ENCODE measurements around the gene KANSL3.
"Not testable (repeated sequence)": the region's sequence is repeated elsewhere in the genome, so short reads cannot be mapped to it uniquely, and the experiment has no call there.

KANSL3 gene

DNA sequence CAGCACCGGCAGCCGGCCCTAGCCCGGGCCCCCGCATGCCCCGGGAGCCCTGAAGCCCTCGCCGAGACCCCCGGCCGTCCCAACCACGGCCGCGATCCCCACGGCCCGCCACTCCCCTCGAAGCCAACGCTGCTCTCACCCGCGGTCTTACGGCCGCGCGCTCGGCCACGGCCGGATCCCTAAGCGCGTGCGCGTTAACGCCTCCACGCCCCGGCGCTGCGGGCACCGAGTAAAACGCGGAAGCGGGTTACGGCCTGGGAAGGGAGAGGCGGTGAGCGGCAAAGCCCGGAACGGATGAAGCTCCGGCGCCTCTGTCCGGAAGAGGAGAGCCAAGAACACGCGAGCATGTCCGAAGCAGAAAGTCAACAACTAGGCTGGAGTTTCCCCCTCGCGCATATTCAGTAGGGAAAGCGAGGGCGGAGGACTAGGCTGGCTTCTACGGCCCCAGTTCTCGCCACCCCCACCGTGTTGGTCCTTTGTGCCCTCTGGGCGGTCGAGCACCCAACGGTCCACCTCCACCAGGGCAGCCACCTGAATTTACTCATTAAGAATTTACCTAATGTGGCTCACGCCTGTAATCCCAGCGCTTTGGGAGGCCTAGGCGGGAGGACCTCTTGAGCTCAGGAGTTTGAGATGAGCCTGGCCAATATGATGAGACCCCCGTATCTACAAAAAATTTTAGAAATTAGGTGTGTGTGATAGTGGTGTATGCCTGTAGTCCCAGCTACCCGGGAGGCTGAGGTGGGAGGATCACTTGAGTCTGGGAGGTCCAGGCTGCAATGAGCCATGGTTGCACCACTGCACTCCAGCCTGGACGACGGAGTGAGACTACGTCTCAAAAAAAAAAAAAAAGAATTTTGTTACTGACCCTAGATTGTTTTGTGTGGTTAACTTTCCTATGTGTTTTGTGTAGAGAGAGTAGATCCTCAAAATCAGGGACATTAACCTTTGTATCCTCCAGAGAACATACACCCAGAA lies at the start of gene KANSL3:
Gene KANSL3, minus strand, starts transcription at position 169 of the 978 bp plus-strand sequence. CDS start 1,177 bp downstream, outside the sequence.
- DNase-seq = peak; percentile 86

DNA sequence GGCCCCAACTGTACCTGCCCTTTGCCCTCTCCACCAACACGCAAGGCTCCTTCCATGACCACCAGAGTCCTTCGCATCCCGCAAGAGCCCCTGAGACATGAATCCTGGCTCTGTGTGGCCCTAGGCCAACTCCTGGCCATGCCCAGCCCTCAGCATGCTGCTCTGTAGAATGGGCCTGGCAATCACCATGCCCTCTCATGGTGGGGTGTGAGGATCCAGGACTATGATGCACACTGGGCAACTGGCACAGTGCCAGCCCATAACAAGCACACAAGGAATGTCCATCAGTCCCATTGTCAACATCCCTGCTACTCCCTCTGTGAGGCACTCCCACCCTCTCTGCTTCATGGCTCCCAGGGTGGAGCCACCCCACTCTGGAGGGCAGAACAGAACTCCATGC lies 49.2 kb upstream of the KANSL3 start:
- no peak for DNase-seq

DNA sequence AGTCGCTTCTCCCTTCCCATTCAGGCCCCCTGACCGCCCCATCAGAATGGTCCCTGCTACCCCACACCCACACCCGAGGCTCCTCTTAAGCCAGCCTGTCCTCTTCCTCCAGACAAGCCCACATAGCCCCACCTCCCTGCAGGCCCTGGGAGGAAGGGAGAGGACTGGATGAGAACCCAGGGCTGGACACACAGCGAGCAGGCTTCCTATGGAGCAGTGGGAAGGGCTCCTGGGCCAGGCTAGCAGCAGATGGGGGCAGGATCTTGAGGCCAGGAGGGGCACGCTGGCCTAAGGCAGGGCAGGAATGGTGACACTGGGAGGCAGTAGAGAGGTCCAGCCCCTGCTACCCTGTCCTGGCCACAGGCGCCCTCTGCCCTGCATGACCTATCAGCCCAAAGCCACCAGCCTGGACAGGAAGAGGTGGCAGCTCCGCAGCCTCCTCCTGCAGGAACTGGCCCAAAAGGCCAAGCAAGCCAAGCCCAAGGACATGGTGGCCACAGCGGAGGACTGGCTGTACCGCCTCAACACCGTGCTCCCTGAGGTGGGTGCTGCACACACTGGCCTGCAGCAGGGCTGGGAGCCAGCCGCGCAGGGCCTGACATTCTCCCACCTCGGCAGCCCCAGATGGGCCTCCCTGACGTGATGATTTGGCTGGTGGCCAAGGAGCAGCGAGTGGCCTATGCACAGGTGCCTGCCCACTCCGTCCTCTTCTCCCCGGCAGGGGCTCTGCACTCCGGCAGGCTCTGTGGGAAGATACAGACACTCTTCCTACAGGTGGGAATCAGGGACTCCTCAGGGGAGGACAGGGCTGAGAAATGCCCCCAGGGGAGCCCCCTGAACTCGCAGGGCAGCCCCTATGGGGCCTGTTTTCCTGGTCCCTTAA lies 47.7 kb upstream of the KANSL3 start:
- no peak for DNase-seq

DNA sequence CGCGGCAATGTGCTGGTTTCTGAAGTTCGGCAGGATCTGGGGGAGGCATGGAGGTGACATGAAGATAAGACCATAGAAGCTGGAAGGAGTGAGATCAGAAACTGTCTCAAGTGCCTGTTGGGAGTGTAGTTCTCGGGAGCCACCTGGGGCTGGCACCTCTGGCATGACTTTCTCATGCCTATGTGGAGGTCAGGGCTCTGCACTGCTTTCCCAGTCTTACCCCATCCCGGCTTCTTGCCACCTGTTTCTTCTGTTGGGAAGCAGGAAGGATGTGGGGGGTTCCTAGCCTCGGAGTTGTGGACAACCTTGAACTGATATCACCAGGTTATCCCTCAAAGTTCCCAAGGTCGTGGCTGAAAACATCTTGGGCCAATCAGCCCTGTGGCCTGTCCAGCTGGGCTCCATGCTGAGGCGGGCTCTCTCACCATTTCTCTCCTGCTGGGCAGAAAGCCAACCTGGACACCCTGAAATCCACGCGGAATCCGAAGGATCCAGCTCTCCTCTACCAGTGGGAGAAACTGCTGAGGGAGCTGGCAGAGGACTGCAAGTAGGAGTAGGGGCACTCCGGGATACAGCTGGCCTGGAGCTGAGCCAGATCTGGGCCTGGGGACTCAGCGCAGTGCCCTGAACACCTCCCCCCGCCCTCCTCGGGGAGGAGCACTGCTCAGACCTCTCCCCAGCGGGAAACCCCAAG lies 46.9 kb upstream of the KANSL3 start:
- no peak for DNase-seq

DNA sequence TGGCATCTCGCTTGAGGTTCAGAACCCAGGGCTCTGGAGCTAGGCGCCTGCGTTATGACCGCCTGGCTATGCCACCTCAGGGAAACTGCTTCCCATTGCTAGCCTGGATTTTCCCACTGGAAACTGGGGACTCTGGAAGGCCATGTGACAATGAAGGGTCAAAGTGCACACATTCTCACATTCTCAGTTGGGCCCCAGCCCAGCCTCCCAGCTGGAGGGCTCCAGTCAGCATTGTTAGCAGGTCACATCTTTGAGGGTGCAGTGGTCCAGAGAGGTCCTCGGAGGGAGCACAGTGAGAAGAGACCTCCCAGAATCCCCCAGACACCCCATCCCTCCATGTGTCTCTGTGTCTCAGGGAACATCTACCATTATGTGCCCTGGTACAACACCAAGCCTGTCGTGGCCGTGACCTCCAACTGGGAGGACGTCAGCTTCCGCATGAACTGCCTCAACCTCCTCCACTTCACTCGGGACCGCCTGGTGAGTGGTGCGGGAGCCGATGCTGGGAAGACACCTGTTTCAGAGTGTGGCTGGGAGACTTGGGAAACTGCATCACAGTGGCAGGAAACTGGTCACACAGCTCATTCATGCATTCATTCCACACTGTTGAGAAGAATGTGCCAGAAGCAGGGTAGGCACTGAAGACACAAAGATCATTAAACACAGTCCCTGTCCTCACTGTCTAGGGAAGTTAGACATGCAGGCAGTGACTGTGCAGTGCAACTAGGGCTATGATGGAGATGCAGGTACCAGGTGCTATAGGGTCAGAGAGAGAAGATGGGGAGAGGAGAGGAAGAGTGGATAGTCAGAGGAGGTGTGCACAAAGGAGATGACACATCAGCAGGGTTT lies 46.1 kb upstream of the KANSL3 start:
- no peak for DNase-seq

DNA sequence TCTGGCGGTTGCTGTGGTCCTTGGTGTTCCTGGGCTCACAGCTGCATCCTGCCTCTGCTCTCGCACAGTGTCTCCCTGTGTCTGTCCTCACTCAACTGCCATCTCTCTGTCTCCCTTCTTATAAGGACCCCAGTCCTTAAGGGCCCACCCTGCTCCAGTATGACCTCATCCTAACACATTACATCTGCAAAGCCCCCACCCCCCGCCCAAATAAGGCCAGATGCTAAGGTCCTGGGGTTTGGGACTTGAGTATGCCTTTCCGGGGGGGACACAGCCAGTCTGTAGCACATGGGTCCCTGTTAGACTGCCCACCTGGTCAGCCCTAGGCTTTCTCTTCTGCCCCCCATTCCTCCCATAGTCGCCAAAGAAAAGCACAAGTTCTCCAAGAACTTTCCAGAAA lies 45.2 kb upstream of the KANSL3 start:
- no peak for DNase-seq

DNA sequence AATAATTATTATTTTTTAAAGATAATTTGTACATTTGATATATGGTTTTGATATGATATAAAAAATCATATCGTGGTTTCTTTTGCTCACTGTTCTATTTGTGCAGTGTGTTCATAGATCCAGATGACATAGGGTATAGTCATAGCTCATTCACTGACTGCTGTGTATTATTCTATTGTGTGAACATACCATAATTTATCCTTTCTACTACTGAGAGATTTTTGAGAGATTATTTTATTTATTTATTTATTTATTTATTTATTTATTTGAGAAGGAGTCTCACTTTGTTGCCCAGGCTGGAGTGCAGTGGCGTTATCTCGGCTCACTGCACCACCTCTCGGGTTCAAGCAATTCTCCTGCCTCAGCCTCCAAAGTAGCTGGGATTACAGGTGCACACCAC lies 43.4 kb upstream of the KANSL3 start:
- no peak for DNase-seq

DNA sequence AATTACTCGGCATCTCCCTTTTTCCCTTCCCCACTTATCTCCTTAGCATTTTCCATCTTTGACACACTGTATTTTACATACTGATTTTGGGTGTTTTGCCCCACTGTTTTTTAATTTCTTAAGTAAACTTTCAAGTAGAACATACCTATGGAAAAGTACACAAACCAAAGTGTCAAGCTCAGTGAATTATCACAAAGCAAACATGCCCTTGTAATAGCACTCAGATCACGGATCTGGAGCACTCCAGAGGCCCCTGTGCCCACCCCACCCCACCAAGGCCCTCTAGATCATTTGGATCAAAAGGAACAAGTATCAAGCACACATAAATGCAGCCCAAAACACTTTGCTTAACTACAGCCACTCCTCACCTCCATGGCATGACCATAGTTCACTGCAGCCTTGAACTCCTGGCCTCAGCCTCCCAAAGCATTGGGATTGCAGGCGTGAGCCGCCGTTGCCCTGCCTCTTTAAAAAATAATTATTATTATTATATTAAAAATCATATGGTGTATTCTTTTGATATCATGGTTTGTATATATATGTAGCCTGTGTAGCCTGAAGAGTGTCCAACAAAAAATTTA lies 42.5 kb upstream of the KANSL3 start:
- DNase-seq = no peak

DNA sequence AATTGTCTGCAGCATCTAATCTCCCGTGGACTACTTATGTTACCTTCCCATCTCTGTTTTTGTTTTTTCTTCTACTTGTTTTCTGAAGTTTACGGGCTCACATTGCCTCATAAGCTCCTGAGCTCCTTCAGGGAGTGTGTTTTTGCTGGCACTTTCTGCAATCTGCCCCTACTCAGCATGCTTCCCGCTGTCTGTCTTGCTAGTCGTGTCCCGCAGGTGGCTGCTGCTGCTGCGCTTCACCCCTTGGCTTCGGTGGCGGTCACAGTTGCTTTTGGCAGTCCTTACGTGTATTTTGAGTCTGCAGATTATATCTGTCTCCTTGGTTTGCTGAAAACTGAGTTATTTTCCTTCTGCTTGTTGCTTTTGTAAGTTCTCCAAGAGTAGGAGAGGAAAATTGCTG lies 41.7 kb upstream of the KANSL3 start:
- no peak for DNase-seq

DNA sequence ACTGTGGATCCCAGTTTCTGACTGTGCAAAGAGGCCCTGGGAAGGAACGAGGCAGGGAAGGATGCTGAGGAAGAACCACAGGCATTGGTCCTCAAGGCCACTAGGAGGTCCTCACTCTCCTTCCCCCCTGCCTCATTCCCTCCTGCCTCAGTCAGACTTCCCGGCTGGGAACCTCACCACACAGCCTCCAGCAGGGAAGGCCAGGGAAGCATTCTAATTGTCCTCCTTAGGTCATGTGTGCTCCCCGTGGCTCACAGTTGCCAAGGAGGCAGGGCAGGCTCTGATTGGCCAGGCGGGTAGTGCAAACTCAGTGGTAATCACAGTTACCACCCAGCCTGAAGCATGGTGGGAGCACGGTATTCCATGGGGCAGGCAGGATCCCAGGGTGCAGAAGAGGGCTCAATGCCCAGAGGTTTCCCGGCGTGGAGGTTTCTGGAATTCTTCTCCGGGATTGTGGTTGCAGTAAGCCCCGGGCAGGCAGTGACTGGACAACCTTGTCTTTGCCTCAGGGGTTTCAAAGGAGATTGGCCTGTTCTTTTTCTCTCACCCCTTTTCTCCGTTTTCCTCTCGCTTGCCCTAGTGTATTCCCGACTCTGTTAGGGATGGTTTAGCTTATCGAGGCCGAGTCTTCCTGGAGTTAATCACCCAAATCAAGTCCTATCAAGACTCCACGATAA lies 31.6 kb upstream of the KANSL3 start:
- no peak for DNase-seq

DNA sequence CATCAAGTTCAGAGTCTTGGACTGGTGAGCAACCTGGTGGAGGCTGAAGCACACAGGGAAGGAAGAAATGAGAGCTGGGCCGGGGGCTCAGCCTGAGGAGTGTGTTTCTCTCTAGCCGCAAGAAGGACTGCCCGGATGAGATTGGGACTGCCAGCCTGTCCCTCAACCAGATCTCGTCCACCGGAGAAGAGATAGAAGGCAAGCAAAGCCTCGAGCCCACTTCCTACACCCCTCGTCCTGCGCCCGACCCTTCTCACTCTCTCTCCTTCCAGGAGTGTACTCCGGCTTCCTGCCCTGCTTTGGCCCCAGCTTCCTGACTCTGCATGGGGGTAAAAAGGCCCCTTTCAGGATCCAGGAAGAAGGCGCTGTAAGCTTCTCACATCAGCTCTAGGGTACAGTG lies 30.7 kb upstream of the KANSL3 start:
- no peak for DNase-seq

DNA sequence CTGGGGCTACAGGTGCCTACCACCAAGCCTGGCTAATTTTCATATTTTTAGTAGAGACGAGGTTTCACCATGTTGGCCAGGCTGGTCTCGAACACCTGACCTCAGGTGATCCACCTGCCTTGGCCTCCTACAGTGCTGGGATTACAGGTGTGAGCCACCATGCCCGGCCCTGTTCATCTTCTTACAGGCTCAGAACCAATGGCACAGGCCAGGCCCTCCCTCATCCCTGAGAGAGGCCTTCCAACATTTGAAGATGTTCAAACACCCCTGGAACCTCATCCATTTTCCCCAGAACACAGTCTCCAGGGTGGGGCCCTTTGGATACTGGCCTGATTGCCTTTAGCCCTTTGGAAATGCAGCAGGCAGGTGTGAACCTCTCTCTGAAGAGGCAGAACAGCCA lies 27.6 kb upstream of the KANSL3 start:
- DNase-seq = not testable (repeated sequence)

DNA sequence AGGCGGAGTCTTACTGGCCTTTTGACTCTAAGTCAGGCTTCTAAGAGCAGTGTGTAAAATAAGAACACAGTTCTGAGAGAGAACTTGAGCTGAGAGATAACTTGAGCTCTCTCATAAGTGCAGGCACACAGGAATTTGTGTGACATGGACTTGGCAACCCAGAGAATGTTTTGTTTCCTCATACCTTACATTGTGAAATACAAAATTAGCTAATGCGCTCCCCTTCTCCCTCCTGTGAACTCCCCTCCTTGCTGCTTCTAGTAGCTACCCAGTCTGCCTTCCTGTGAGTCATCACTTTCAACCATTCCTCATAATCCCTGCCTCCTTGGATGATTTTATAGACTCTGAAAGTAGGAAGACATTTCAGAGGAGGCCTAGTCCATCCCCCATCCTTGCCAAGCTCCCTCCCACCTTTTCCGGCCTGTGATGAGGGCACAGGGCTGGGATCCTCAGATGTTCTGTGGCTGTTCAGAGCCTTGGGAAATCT lies 27.0 kb upstream of the KANSL3 start:
- DNase-seq = peak; percentile 33

DNA sequence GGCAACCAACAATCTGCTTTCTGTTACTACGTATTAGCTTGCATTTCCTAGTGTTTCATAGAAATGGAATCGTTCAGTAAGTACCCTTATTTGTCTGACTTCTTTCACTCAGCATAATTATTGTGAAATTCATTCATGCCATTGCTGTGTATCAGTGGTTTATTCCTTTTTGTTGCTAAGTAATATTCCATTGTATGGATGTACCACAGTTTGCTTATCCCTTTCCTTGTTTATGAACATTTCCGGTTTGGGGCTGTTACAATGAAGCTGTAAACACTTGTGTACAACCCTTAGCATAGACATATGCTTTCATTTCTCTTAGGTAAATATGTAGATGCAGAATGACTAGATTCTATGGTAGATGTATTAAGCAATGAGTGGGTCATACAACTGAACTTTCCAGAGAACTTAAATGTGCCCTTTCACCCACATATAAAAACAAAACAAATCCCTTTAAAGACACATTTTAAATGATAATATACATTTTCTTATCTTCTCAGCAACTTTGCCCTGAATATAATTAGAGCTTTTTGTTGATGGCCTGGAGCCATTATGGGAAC lies 26.3 kb upstream of the KANSL3 start:
- DNase-seq = no peak

DNA sequence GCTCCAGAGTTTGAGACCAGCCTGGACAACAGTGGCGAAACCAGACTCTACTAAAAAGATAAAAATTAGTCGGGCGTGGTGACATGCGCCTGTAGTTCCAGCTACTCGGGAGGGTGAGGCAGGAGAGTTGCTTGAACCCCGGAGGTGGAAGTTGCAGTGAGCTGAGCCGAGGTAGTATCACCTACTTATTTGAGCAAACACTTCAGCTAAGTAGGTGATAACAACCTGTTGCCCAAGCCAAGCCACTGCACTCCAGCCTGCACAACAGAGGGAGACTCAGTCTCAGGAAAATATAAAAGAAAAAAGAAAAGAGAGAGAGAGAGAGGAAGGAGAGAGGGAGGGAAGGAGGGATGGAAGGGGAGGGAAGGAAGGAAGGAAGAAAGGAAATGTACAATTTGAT lies 25.7 kb upstream of the KANSL3 start:
- DNase-seq = no peak

DNA sequence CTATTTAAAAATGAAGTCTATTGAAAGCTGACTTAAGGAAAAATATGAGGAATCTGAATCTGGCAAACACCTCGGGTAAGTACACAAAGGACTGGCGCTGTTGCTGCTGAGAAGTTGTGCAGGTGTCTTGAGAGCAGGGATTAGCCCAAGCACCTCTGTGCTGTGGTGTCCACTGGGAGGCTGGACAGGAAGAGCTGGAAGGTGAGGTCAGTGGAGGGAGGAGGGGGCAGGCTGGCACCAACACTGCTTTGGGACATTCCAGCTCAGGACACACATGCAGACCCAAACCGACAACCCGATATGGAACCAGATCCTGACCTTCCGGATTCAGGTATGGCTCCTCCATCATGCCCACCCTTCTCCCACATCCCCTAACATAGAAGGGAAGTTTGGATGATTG lies 25.1 kb upstream of the KANSL3 start:
- no peak for DNase-seq

DNA sequence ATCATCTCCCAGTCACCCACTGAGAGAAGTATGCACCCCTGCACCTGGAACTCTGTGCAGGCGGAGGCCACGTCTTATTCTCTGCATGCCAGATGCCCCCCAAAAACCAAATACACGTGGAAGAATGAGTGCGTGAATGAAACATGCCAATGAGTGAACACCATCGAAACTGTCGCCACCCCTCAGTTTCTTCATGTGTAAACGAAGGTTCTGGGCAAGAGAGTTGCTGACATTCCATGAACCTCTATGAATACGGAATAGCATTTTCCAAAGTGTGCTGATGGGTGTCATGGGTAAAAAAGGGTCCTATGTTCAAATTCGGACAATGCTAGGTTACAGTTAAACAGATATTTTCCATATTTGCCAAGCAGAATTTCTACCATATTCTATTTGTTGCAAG lies 24.2 kb upstream of the KANSL3 start:
- DNase-seq = no peak

DNA sequence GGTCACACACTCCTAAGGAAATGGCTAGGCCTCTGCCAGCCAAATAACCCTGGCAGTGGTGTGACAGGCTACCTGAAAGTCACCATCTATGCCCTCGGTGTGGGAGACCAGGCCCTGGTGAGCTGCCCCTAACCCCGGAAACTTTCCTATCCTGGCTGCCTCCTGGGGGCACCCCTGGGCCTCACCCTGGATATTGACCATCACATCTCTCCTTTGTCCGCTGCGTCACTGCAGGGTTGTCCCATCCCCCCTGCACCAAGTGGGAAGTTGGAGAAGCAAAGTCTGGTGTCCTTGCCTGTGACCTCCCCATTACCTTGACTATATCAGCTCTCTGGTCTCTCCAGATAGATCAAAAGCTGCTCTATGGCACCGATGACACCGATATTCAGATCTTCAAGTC lies 23.2 kb upstream of the KANSL3 start:
- no peak for DNase-seq

DNA sequence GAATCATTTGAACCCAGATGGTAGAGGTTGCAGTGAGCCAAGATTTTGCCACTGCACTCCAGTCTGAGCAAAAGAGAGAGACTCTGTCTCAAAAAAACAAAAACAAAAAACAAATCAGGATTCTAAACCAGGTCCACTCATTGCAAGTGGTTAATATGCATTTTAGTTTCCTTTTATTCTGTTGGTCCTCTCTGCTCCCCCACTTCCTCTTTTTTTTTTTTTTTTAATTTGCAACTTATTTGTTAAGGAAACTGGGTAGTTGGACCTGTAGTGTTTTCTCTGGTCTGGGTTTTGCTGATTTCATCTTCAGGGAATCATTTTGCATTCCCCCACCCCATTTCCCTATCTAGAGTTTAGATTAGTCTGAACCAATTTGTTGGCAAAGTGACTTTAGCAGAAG lies 18.4 kb upstream of the KANSL3 start:
- no peak for DNase-seq

DNA sequence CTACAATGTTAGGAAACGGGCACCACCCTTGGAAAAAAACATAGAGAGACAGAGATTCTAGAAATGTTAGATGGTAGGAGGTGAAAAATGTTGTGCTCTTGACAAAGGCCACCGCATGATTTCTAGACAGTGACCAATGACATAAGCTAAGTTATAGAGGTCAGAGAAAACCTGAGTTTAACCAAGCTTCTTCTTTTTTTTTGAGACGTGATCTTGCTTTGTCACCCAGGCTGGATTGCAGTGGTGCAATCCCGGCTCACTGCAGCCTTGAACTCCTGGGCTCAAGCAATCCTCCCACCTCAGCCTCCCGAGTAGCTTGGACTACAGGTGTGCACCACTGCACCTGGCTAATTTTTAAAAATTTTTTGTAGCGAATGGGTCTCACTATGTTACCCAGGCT lies 17.4 kb upstream of the KANSL3 start:
- DNase-seq = no peak

DNA sequence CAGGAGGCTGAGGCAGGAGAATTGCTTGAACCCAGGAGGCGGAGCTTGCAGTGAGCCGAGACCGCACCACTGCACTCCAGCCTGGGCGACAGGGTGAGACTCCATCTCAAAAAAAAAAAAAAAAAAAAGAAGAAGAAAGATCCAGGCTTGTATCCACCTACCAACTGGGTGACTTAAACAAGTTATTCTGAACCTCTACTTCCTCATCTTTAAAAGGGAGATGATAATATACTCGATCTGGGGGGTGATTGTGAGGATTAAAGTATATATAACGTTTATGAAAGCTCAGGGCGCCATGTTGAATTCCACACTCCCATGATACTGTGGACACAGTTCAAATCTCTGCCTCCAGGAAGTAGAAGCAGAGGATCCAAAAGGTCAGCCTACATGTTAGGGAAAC lies 16.7 kb upstream of the KANSL3 start:
- DNase-seq = not testable (repeated sequence)
